IMR-90 (cell line): ENCODE data around the gene ZSCAN12. TPM values are rescaled to one million over a fixed set of nuclear protein-coding genes. Genes with fewer than 3 reads are reported as not detected.

Source experiments
- ATAC-seq: fragments of 200-7000 bp; cut with Tn5 transposase; 2 replicates; pipeline ENCODE4 v1.9.1; 2020; ENCODE audit warnings: low read depth, mild to moderate bottlenecking, moderate library complexity
- BruUV-seq: library from RNA; stranded (reverse); fragments of 400-500 nt; replicated peaks from 2 replicates; lab custom pipeline; 2021; lab: Mats Ljungman, UMichigan
- CTCF ChIA-PET: fragments of 300-600 bp; formaldehyde crosslinking; extraction: SDS; loops from one replicate; lab custom pipeline; 2021; ENCODE audit warnings: antibody characterized with exemption; lab: Yijun Ruan, JAX
- POLR2A ChIA-PET: fragments of 300-600 bp; sonication (Branson Sonifier 250); formaldehyde crosslinking; loops from one replicate; lab custom pipeline; 2022; ENCODE audit warnings: antibody characterized with exemption; ENCODE audit not compliant: unreplicated experiment; lab: Charles Lee
- DNase-seq: peaks from one replicate; pipeline ENCODE4 v3.0.0; 2013
- H2AFZ ChIP-seq: replicated peaks from 2 replicates; pipeline ENCODE3; 2013; ENCODE audit warnings: low read length, mild to moderate bottlenecking; ENCODE audit not compliant: poor library complexity
- H2AK5ac ChIP-seq: 2 replicates; pipeline ENCODE4 v1.6.1; 2013; ENCODE audit warnings: low read depth, low read length, inconsistent platforms
- H2AK9ac ChIP-seq: replicated peaks from 2 replicates; pipeline ENCODE3; 2013; ENCODE audit warnings: mild to moderate bottlenecking, low read depth, low read length, moderate library complexity; ENCODE audit not compliant: poor library complexity
- H2BK120ac ChIP-seq: 2 replicates; pipeline ENCODE4 v1.6.1; 2013; ENCODE audit warnings: low read depth, low read length, inconsistent platforms
- H2BK15ac ChIP-seq: 3 replicates; pipeline ENCODE4 v1.6.1; 2013; ENCODE audit warnings: low read depth, low read length, inconsistent platforms
- H2BK20ac ChIP-seq: 2 replicates; pipeline ENCODE4 v1.6.1; 2013; ENCODE audit warnings: low read depth, mild to moderate bottlenecking, inconsistent platforms, low read length, moderate library complexity
- H2BK5ac ChIP-seq: 2 replicates; pipeline ENCODE4 v1.6.1; 2013; ENCODE audit warnings: mild to moderate bottlenecking, low read depth, low read length, inconsistent platforms; ENCODE audit not compliant: poor library complexity, severe bottlenecking
- H3K14ac ChIP-seq: replicated peaks from 2 replicates; pipeline ENCODE4 v1.6.1; 2013; ENCODE audit warnings: low read depth, low read length, inconsistent platforms
- H3K18ac ChIP-seq: 2 replicates; pipeline ENCODE4 v1.6.1; 2013; ENCODE audit warnings: low read depth, low read length, control low read depth
- H3K23ac ChIP-seq: 2 replicates; pipeline ENCODE4 v1.6.1; 2013; ENCODE audit warnings: low read depth, low read length, inconsistent platforms
- H3K27ac ChIP-seq: 2 replicates; pipeline ENCODE4 v1.5.1; 2013; ENCODE audit warnings: mild to moderate bottlenecking, control low read depth, low read length; ENCODE audit not compliant: insufficient read depth
- H3K27me3 ChIP-seq: 2 replicates; pipeline ENCODE4 v1.6.1; 2013; ENCODE audit warnings: low read length; ENCODE audit not compliant: control insufficient read depth, insufficient read depth
- H3K36me3 ChIP-seq: 2 replicates; pipeline ENCODE4 v1.6.1; 2013; ENCODE audit warnings: low read length, mixed read lengths; ENCODE audit not compliant: control insufficient read depth, insufficient read depth
- H3K4ac ChIP-seq: 2 replicates; pipeline ENCODE4 v1.6.1; 2013; ENCODE audit warnings: low read depth, low read length, inconsistent platforms
- H3K4me1 ChIP-seq: 2 replicates; pipeline ENCODE4 v1.6.1; 2013; ENCODE audit warnings: low read length, mixed read lengths; ENCODE audit not compliant: control insufficient read depth, insufficient read depth
- H3K4me2 ChIP-seq: 2 replicates; pipeline ENCODE4 v1.6.1; 2013; ENCODE audit warnings: low read depth, mild to moderate bottlenecking, control low read depth, low read length, moderate library complexity
- H3K4me3 ChIP-seq: 2 replicates; pipeline ENCODE4 v1.5.1; 2013; ENCODE audit warnings: low read depth, mild to moderate bottlenecking, control low read depth, low read length, moderate library complexity; ENCODE audit not compliant: insufficient read depth
- H3K56ac ChIP-seq: 2 replicates; pipeline ENCODE4 v1.6.1; 2013; ENCODE audit warnings: low read length, inconsistent platforms; ENCODE audit not compliant: insufficient read depth; ENCODE audit errors: extremely low read depth
- H3K79me1 ChIP-seq, 2 experiments: 2 replicates each; pipeline ENCODE4 v1.6.1; 2013; ENCODE audit warnings: low read length in 2 of 2, inconsistent platforms in 1 of 2, low read depth in 1 of 2
- H3K9ac ChIP-seq: 2 replicates; pipeline ENCODE4 v1.6.1; 2013; ENCODE audit warnings: low read depth, low read length, control low read depth
- H3K9me1 ChIP-seq: 2 replicates; pipeline ENCODE4 v1.6.1; 2013; ENCODE audit warnings: low read length, inconsistent platforms; ENCODE audit not compliant: insufficient read depth
- H3K9me3 ChIP-seq: 2 replicates; pipeline ENCODE4 v1.6.1; 2013; ENCODE audit warnings: low read length; ENCODE audit not compliant: control insufficient read depth, insufficient read depth
- H4K20me1 ChIP-seq: 2 replicates; pipeline ENCODE4 v1.6.1; 2013; ENCODE audit warnings: low read length, inconsistent platforms; ENCODE audit not compliant: insufficient read depth
- H4K5ac ChIP-seq: 2 replicates; pipeline ENCODE4 v1.6.1; 2013; ENCODE audit warnings: mild to moderate bottlenecking, low read depth, low read length, control low read depth
- H4K8ac ChIP-seq, 2 experiments: 2 replicates each; pipeline ENCODE4 v1.6.1; 2013; ENCODE audit warnings: low read depth in 2 of 2, low read length in 2 of 2, control low read depth in 1 of 2, inconsistent platforms in 1 of 2
- H4K91ac ChIP-seq: 2 replicates; pipeline ENCODE4 v1.6.1; 2013; ENCODE audit warnings: low read depth, low read length, inconsistent platforms; ENCODE audit not compliant: insufficient read depth
- BHLHE40 ChIP-seq: fragments of 150-350 bp; IDR thresholded peaks from 2 replicates; pipeline ENCODE4 v1.6.1; 2016; ENCODE audit warnings: mild to moderate bottlenecking, low read depth, low read length
- CEBPB ChIP-seq: IDR thresholded peaks from 2 replicates; pipeline ENCODE4 v1.6.1; 2012; ENCODE audit warnings: low read depth, low read length, improper control_type of control experiment
- CHD1 ChIP-seq: IDR thresholded peaks from 2 replicates; pipeline ENCODE4 v1.6.1; 2012; ENCODE audit warnings: low read depth, low read length, improper control_type of control experiment
- FOS ChIP-seq: fragments of 150-350 bp; IDR thresholded peaks from 2 replicates; pipeline ENCODE4 v1.6.1; 2016; ENCODE audit warnings: low read depth, low read length
- MAFK ChIP-seq: IDR thresholded peaks from 2 replicates; pipeline ENCODE4 v1.6.1; 2012; ENCODE audit warnings: low read depth, low read length, improper control_type of control experiment
- MAZ ChIP-seq: IDR thresholded peaks from 2 replicates; pipeline ENCODE4 v1.6.1; 2012; ENCODE audit warnings: low read depth, mild to moderate bottlenecking, low read length, improper control_type of control experiment, moderate library complexity, borderline replicate concordance
- MXI1 ChIP-seq: IDR thresholded peaks from 2 replicates; pipeline ENCODE4 v1.6.1; 2012; ENCODE audit warnings: low read depth, mild to moderate bottlenecking, low read length, moderate library complexity, borderline replicate concordance
- NFE2L2 ChIP-seq: fragments of 150-350 bp; IDR thresholded peaks from 2 replicates; pipeline ENCODE4 v1.6.1; 2016; ENCODE audit warnings: low read depth, mild to moderate bottlenecking, low read length
- POLR2A ChIP-seq: IDR thresholded peaks from 2 replicates; pipeline ENCODE4 v1.6.1; 2012; ENCODE audit warnings: mild to moderate bottlenecking, low read depth, low read length
- RAD21 ChIP-seq: IDR thresholded peaks from 2 replicates; pipeline ENCODE4 v1.6.1; 2012; ENCODE audit warnings: low read length, improper control_type of control experiment
- RCOR1 ChIP-seq: IDR thresholded peaks from 2 replicates; pipeline ENCODE4 v1.6.1; 2012; ENCODE audit warnings: mild to moderate bottlenecking, low read length, improper control_type of control experiment; ENCODE audit not compliant: insufficient replicate concordance
- RFX5 ChIP-seq: IDR thresholded peaks from 2 replicates; pipeline ENCODE4 v1.8.0; 2012; ENCODE audit warnings: low read depth, mild to moderate bottlenecking, low read length, moderate library complexity
- SMC3 ChIP-seq: fragments of 150-350 bp; IDR thresholded peaks from 2 replicates; pipeline ENCODE4 v1.6.1; 2016; ENCODE audit warnings: low read depth, mild to moderate bottlenecking, antibody characterized with exemption, low read length, moderate library complexity
- WGBS, 2 experiments: methylation state at CpG; one replicate each; pipeline versions ENCODE4 v1.1.5 to v1.1.7; 2013; ENCODE audit warnings: missing lambda C conversion rate in 2 of 2; ENCODE audit not compliant: insufficient read length in 1 of 2; ENCODE audit errors: extremely low coverage in 2 of 2; 5-methylcytosine and 5-hydroxymethylcytosine counted together
- dilution Hi-C: fragments of 300-500 bp; cut with HindIII; formaldehyde crosslinking; loops from one replicate; pipeline ENCODE4 v1.14.3; 2018; ENCODE audit warnings: low sequenced_read_pairs; ENCODE audit not compliant: unreplicated experiment
- in situ Hi-C: fragments of 300-500 bp; cut with MboI; formaldehyde crosslinking; loops from 3 replicates; pipeline ENCODE4 v1.14.3; 2019; ENCODE audit warnings: low sequenced_read_pairs, inconsistent platforms, mixed read lengths
- intact Hi-C: fragments of 100-400 bp; cut with micrococcal nuclease; formaldehyde crosslinking; loops from 2 replicates; pipeline ENCODE4 v1.10.0; 2022
- polyA plus RNA-seq, 3 experiments: library from polyadenylated mRNA; depleted of rRNA; stranded (reverse); fragments of >200 nt; gene quantifications; 2 replicates each; pipeline ENCODE4 v1.2.3, GENCODE V29; 2012; ENCODE audit warnings: low replicate concordance in 1 of 3
- total RNA-seq: library from RNA; depleted of rRNA; stranded (reverse); fragments of >200 nt; gene quantifications from 2 replicates; pipeline ENCODE4 v1.2.3, GENCODE V29; 2012
- TF ChIP-seq, protein P1 (sequence below): fragments of 150-350 bp; IDR thresholded peaks from 2 replicates; pipeline ENCODE4 v1.6.1; 2017; ENCODE audit warnings: mild to moderate bottlenecking, antibody characterized with exemption, low read length, low read depth
- TF ChIP-seq, protein P2 (sequence below): conservative IDR thresholded peaks from 2 replicates; pipeline ENCODE4 v1.5.1; 2012; ENCODE audit warnings: mild to moderate bottlenecking, low read depth, low read length, improper control_type of control experiment
- TF ChIP-seq, protein P3 (sequence below): fragments of 150-350 bp; IDR thresholded peaks from 2 replicates; pipeline ENCODE4 v1.6.1; 2016; ENCODE audit warnings: low read depth, mild to moderate bottlenecking, low read length, moderate library complexity, borderline replicate concordance

ZSCAN12 gene
- total and polyA plus RNA-seq, 2 of the 4 experiments (the other 2 are of a cell fraction), result 2.0 to 6.5 TPM

DNA sequence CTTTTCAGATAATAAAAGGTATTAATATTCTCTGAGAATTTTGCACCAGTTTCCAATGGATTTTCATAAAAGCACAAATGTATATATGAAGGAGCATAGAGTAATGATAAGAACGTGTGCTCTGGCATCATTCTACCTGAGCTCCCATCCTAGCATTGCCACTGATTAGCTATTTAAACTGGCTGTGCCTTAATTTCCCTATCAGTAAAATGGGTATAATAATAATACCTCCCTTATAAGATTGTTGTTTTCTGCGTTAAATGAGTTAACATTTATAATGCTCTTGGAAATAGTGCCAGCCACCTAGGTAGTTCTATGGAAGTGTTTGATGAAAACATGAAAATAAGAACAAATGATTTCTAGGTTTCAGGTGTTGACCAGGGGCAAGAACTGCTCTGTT is 38.6 kb downstream of the ZSCAN12 start:
- no peak overlapping the region for H3K9ac ChIP-seq
- no peak overlapping the region for H4K91ac ChIP-seq
- peaks cover 4% of the 10 kb centered on the region; the same call in 1 of the 2 replicates for H3K9me1 ChIP-seq
- no peak overlapping the region for H3K56ac ChIP-seq
- DNase-seq, result no peak
- H3K23ac ChIP-seq, result no peak overlapping the region
- no peaks in the 10 kb centered on the region for H3K27me3 ChIP-seq
- no peak overlapping the region for H3K18ac ChIP-seq
- ChIA-PET CTCF (no interaction called here), POLR2A (no interaction called here)
- H4K8ac ChIP-seq, result no peak overlapping the region
- intact Hi-C loops, result no loop called here
- H3K27ac ChIP-seq, result no peak overlapping the region
- dilution Hi-C loops, result no loop called here
- no peak overlapping the region for H3K4ac ChIP-seq
- H3K36me3 ChIP-seq, result peaks cover 20% of the 10 kb centered on the region
- no peak overlapping the region for H2BK20ac ChIP-seq
- H4K20me1 ChIP-seq, result no peaks in the 10 kb centered on the region
- no peak overlapping the region for H3K4me3 ChIP-seq
- H3K14ac ChIP-seq, result no peak overlapping the region
- H3K4me1 ChIP-seq, result peaks cover 8% of the 10 kb centered on the region
- no peak overlapping the region for H2BK15ac ChIP-seq
- TF ChIP-seq BHLHE40 (no peak), RCOR1 (no peak), CEBPB (no peak), SMC3 (no peak), MXI1 (no peak), MAFK (no peak), NFE2L2 (no peak), MAZ (no peak), FOS (no peak), RFX5 (no peak), POLR2A (no peak), CHD1 (no peak), RAD21 (no peak)
- TF ChIP-seq, protein P1, sequence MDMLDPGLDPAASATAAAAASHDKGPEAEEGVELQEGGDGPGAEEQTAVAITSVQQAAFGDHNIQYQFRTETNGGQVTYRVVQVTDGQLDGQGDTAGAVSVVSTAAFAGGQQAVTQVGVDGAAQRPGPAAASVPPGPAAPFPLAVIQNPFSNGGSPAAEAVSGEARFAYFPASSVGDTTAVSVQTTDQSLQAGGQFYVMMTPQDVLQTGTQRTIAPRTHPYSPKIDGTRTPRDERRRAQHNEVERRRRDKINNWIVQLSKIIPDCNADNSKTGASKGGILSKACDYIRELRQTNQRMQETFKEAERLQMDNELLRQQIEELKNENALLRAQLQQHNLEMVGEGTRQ, result no peak
- TF ChIP-seq, protein P2, sequence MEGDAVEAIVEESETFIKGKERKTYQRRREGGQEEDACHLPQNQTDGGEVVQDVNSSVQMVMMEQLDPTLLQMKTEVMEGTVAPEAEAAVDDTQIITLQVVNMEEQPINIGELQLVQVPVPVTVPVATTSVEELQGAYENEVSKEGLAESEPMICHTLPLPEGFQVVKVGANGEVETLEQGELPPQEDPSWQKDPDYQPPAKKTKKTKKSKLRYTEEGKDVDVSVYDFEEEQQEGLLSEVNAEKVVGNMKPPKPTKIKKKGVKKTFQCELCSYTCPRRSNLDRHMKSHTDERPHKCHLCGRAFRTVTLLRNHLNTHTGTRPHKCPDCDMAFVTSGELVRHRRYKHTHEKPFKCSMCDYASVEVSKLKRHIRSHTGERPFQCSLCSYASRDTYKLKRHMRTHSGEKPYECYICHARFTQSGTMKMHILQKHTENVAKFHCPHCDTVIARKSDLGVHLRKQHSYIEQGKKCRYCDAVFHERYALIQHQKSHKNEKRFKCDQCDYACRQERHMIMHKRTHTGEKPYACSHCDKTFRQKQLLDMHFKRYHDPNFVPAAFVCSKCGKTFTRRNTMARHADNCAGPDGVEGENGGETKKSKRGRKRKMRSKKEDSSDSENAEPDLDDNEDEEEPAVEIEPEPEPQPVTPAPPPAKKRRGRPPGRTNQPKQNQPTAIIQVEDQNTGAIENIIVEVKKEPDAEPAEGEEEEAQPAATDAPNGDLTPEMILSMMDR, result no peak
- TF ChIP-seq, protein P3, sequence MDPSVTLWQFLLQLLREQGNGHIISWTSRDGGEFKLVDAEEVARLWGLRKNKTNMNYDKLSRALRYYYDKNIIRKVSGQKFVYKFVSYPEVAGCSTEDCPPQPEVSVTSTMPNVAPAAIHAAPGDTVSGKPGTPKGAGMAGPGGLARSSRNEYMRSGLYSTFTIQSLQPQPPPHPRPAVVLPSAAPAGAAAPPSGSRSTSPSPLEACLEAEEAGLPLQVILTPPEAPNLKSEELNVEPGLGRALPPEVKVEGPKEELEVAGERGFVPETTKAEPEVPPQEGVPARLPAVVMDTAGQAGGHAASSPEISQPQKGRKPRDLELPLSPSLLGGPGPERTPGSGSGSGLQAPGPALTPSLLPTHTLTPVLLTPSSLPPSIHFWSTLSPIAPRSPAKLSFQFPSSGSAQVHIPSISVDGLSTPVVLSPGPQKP, result no peak
- in situ Hi-C loops, result no loop called here
- no peaks in the 10 kb centered on the region for H3K9me3 ChIP-seq
- H2AFZ ChIP-seq, result no peak overlapping the region
- ATAC-seq, result no peak
- no peak overlapping the region for H2AK9ac ChIP-seq
- no TSS peak for BruUV-seq
- no peak overlapping the region for H2BK5ac ChIP-seq
- no CpG with 5 or more reads among the region's 2 CpGs for WGBS, 2 experiments
- H3K4me2 ChIP-seq, result no peak overlapping the region
- H4K5ac ChIP-seq, result no peak overlapping the region
- H2BK120ac ChIP-seq, result no peak overlapping the region
- no peak overlapping the region for H2AK5ac ChIP-seq
- H3K79me1 ChIP-seq, result peaks cover 4 to 15% of the 10 kb centered on the region in 2 experiments
